Keratinocyte (primary cell): ENCODE results near the gene BLCAP.

Experiments
- CTCF ChIP-seq, 3 experiments: IDR thresholded peaks in 1 of 3; conservative IDR thresholded peaks in 1 of 3; optimal IDR thresholded peaks in 1 of 3; 2 replicates in 2 of 3; 3 replicates in 1 of 3; pipeline versions ENCODE3 to v1.5.1; 2011; ENCODE audit warnings: low read length in 3 of 3, mild to moderate bottlenecking in 3 of 3, moderate library complexity in 2 of 3, control low read depth in 1 of 3, inconsistent platforms in 1 of 3; ENCODE audit not compliant: insufficient read depth in 2 of 3; ENCODE audit errors: extremely low read depth in 1 of 3
- EZH2 ChIP-seq: IDR thresholded peaks from one replicate; pipeline ENCODE4 v1.6.1; 2012; ENCODE audit warnings: inconsistent platforms, mild to moderate bottlenecking, low read length, moderate library complexity

- TF ChIP-seq CTCF (optimal IDR thresholded peaks at IDR 0.05 in 1 of 3, IDR thresholded peaks at IDR 0.05 in 1 of 3, conservative IDR thresholded peaks at IDR 0.05 in 1 of 3; ENCODE audit: extremely low read depth in 1 of 3, insufficient read depth in 2 of 3, low read length in 3 of 3) (no peak), EZH2 (no peak)
Observed at GRCh38 chr20:37479266-37479665, 48.4 kb downstream of the BLCAP start.
